LoVo (cell line): Measurements from ENCODE around the gene CCDC7.
"Not testable (repeated sequence)": the region's sequence is repeated elsewhere in the genome, so short reads cannot be mapped to it uniquely, and the experiment has no call there.

Source experiments
- DNase-seq: peaks from one replicate; pipeline ENCODE4 v3.0.0-alpha.2; 2016; ENCODE audit warnings: low spot score

CCDC7 gene

DNA sequence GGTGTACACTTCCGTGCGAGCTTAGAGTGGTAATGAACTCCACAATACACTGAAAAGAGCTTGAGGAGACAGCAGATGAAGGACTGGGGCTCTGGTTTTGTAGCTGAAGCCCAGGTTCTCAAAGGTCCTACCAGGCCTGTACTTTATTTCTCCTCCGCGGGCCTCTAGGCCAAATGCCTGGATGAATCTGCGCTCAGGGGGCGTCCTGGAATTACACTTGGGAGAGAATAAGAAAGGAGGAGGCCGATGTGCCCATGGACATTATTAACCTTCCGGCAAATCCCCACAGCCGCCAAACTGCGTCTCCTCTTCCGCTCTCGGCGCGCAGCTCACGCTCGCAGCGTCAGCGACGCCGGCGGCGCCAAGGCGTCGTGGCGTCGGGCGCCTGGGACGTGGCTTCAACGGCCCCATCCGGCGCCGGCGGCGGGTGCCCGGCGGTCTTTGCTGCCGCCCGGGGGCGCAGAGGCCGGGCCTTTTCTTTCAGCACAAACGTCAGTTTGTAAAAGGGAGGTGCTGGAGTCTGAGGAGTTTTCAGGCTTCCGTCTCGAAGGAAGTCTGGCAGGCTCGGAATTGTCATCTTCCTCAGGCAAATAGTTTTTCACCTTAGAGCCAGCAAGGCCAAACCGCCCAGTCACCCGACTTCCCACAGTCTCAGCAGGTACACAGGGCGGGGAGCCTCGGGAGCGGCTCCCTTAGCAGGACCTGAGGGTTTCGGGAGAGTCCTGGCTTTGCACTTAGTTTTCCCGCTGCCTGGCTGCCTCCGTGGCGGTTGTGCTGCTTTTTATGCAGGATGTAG, at the start of gene CCDC7:
TSS of gene CCDC7 (plus strand) at position 401 of the 796 bp plus-strand sequence. CDS start 5,503 bp downstream, outside the sequence.
- peak; percentile 89 for DNase-seq

DNA sequence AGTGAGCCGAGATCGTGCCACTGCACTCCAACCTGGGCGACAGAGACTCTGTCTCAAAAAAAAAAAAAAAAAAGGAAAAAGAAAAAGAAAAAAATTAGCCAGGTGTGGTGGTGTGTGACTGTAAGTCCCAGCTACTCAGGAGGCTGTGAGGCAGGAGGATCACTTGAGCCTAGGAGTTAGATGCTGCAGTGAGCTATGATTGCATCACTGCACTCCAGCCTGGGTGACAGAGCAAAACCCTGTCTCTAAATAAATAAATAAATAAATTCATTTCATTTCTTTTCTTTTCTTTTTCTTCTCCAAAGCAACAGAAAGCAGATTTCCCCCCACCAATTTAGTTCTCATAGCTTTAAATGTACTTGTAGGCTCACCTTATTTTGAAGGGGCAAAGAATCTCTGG, 48.8 kb upstream of the CCDC7 start:
- not testable (repeated sequence) for DNase-seq

DNA sequence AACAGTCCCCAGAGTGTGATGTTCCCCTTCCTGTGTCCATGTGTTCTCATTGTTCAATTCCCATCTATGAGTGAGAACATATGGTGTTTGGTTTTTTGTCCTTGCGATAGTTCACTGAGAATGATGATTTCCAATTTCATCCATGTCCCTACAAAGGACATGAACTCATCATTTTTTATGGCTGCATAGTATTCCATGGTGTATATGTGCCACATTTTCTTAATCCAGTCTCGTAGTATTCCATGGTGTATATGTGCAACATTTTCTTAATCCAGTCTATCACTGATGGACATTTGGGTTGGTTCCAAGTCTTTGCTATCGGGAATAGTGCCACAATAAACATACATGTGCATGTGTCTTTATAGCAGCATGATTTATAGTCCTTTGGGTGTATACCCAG, 46.2 kb upstream of the CCDC7 start:
- DNase-seq = not testable (repeated sequence)

DNA sequence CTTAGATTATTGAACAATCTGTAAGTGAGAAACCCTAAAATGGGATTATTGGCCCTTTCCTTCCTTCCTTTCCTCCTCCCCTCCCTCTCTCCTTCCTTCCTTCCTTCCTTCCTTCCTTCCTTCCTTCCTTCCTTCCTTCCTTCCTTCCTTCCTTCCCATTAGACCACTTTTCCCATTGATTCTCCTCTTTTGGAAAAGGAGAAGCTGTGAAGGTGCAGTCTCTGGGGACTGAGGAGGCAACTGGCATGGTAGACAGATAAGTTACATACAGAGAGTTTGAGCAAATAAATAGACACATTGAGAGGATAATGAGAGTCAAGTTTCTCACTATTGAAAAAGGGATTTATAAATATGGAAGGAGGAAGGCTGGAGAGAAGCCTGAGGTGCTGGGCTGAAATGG, 45.0 kb upstream of the CCDC7 start:
- no peak for DNase-seq

DNA sequence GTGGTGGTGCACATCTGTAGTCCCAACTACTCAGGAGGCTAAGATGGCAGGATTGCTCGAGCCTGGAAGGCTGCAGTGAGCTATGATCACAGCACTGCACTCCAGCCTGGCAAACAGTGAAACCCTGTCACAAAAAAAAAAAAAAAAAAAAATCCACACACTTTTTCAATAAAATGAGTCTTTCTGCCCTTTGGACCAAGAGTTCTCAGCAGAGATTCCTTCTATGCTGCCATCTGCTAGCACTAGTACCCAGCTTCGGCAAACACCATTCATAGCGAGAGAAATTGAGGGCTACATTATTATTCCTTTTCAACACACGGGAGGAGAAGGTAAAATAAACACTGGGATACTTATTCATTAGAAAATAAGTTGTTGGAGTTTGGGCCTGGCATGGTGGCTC, 43.4 kb upstream of the CCDC7 start:
- DNase-seq = no peak

DNA sequence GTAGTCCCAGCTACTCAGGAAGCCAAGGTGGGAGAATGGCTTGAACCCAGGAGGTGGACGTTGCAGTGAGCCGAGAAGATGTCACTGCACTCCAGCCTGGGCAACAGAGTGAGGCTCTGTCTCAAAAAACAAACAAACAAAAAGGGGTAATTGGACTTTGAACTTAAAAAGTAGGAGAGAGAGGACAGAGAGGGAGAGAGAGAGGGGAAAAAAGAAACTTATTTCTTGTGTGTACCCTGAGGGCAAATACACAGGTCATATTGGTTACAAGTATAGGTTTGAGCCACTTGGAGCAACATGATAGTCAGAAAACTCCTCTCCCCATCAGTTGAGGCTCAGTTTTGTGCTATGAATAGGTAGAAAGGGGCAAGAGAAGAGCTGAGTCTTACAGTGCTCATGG, 42.8 kb upstream of the CCDC7 start:
- DNase-seq = no peak

DNA sequence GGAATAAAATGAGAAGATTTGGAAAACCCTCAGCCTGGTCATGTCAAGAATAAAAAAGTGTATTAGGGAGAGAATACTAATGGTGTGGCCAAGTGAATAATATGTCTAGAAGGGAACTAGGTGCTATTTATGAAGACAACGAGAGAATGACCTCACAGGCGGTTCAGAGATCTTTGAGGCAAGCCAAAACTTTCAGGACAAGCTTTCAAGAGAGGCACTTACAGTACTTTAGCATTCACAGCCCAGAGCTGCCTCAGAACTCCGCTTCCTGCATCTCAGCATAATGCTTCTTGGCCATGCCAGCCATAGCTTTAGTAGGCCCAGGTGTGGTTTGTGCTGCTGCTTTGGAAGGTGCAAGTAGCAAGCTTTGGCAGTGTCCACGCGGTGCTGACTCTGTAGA, 37.2 kb upstream of the CCDC7 start:
- DNase-seq = no peak

DNA sequence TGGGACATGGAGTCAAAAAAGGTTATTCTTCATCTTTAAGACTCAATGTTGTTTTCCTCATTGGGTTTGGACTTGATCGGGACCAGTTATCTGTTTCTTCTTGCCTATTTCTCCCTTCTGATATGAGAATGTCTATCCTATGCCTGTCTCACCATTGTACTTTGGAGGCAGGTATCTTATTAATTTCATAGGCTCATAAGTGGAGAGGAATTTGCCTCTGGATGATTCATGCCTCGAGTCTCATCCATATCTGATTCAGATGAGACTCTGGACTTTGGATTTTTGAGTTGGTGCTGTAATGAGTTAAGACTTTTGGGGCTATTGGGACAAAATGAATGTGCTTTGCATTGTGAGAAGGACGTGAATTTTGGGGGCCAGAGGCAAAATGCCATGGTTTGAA, 36.2 kb upstream of the CCDC7 start:
- DNase-seq = no peak

DNA sequence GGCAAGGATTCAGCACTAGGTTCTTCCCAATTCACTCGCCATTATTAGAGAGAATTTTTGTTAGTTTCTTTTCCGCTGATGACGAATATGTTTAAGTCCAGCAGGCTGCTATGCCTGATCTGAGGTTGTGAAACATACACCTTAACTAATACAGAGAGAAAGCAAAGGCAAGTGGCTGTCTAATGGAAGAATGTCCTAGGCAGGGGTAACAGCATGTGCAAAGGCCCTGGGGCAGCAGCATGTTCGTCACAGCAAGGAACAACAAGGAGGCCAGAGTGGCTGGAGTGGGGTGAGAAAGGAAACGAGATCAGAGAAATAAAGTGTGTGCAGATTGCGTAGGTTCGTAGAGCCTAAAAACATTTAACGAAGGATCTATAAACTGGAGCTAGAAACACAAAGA, 35.4 kb upstream of the CCDC7 start:
- DNase-seq = no peak

DNA sequence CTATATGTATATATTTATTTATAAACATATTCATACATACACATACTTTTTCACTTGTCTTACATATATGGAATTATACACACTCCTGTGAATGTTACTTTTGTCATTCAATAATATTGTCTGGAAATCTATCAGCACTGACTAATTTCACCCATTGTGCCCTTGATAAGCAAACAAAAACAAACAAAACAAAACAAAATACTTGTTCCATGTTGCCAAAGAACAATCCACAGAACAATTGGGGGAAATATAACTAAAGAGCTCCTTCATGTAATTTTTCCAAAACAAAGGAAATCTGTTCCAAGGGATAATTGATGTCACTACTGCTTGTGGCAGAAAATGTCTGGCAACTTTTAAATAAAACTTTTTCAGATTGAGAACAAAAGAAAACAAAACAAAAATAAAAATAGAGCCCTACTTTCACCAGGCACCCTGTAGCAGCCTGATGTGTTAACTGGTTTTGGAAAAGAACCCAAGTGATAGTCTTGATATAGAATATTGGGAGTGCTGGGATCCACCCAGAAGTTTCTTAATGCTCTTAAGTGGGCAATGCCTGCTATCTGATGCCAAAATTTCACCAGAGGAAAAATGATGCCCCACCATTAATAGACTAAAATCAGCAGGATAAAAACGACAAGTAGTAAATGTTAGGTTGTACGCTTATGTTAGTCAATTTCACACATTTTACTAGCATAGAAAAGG, 34.0 kb upstream of the CCDC7 start:
- DNase-seq = no peak

DNA sequence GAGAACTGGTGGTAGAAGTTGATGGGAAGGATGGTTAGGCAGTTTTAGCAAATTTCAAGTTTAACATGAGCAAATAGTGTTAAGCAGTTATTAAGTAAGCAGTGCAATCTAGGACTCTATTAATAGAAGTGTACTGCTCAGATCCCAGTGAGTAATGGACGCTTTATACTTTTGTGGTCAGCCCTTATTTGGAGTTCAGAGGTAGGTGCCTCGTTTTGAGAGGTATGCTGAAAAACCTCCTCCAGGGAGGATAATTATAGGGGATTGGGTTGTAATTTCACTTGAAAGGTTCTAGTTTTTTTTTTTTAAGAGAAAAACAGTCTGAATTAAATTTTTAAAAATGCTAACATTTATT, 33.5 kb upstream of the CCDC7 start:
- no peak for DNase-seq

DNA sequence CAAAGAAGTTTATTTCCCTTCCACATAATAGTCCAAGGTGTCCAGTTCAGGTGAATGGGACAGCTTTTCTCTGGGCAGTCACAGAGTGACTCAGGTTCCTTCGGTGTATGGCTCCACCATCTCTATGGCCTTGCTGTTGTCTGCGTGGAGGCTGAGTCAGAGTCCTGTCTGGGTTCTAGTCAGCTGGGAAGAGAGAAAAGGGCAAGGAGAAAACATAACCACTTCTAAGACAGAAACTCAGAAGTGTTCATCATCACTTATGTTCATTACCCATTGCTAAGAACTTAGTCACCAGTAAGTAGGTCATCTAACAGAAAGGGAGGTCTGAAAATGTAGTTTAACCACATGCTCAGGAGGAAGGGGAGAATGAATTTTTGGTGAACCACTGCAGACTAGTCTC, 32.4 kb upstream of the CCDC7 start:
- DNase-seq = peak; percentile 27

DNA sequence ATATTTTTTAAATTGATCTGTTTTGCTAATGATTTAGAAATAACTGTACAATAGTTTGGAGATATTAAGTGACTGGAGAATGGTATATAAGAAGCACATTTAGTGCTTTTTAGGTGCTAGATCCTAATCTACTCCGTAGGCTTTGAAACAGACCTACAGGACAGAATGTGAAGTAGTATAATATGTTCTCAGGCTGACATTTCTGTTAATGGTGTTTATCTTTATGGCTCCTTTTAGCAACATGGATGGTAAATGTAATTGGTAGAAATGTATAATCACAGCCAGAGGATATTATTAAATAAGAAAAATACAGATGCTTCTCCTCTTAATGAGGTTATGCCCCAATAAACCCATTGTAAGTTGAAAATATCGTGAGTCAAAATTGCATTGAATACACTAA, 30.6 kb upstream of the CCDC7 start:
- DNase-seq = no peak

DNA sequence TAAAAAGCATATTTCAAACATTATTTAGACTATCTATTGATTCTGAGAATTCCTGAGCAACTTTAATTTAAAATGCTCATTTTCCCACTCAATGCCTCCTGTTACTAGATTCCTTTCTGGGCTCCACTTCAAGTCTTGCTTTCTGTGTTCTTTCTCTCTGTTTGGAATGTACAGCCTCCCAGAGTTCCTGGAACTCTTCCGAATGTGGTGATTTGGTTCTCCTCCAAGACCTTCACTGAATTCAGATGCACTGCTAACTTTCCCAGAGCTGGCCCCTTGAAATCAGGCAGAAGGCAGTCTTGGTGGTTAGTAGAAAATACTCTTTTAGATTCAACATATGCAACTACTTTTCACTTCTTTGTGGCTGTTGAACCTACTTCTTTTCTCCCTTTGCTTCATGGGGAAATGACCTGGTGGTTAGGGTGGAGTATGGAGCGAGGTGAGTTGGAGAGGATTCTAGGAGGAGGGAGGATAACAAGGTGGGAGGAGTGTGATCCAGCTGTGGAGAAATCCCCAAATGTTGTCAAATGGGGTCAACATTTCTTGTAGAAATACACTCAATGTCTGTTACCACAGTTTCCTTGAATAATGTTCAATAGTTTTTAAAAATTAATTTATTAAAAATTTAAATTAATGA, 27.9 kb upstream of the CCDC7 start:
- DNase-seq = no peak

DNA sequence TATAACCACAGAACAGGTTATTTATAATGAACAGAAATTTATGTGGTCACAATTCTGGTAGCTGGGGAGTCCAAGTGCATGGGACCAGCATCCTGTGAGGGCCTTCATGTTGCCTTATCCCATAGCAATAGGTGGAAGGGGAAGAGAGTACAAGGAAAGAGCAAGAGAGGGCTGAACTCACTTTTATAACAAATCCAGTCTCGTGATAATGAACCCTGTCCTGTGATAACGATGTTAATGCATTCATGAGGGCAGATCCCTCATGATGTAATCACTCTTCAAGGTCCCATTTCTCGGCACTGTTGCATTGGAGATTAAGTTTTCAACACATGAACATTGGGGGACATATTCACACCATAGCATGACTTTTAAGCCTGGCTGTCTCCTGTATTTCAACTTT, 27.4 kb upstream of the CCDC7 start:
- no peak for DNase-seq

DNA sequence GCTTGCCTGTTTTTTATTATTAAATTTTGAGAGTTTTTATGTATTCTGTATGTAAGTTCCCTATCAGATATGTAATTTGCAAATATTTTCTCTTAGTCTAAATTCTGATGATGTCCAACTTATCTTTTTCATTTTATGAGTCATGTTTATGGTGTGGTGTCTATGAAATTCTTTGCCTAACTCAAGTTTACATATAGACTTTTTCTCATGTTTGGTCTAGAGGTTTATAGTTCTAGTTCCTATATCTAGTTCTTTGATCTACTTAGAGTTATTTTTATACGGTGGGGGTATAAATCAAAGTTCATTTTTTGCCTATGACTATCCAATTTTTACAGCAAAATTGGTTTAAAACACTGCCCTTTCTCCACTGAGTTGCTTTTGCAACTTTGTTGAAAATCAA, 26.3 kb upstream of the CCDC7 start:
- DNase-seq = peak; percentile 50

DNA sequence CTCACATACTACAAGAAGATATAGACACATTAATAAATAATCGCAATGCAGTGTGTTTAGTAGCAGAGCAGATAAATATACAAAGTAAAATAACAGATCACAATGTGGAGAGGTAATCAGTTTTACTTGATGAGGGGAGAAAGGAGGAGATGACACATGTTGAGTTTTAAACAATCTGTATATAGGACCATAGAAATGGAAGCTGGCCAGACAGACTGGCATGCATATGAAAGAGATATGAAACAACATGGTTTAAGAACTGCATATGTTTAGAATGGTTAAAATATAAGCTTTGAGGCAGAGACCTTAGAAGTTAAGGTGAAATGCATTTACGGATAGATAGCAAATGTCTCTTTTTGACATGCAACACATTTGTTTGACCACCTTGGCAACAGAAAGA, 19.8 kb upstream of the CCDC7 start:
- DNase-seq = no peak

DNA sequence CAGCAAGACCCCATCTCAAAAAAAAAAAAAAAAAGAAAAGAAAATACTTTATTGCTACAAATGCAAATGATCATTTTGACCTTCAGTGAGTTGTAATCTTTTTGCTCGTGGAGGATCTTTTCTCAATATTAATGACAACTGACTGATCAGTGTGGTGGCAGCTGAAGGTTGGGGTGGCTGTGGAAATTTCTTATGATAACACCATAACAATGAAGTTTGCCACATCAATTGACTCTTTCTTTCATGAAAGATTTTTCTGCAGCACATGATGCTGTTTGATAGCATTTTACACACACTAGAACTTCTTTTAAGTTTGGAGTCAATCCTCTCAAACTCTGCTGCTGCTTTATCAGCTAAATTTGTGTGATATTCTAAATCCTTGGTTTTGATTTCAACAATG, 12.4 kb upstream of the CCDC7 start:
- no peak for DNase-seq

DNA sequence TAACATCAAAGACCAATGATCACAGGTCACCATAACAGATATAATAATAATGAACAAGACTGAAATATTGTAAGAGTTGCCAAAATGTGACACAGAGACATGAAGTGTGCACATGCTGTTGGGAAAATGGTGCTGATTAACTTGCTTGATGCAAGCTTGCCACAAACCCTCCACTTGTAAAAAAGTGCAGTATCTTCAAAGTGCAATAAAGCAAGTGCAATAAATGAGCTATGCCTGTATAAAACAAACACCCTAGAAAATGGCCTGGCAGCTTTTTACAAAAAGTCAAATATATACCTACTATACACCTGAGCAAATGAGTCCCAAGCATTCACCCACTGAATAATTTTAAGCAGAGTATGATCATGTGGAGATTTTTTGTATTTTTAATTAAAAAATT, 9.7 kb upstream of the CCDC7 start:
- no peak for DNase-seq

DNA sequence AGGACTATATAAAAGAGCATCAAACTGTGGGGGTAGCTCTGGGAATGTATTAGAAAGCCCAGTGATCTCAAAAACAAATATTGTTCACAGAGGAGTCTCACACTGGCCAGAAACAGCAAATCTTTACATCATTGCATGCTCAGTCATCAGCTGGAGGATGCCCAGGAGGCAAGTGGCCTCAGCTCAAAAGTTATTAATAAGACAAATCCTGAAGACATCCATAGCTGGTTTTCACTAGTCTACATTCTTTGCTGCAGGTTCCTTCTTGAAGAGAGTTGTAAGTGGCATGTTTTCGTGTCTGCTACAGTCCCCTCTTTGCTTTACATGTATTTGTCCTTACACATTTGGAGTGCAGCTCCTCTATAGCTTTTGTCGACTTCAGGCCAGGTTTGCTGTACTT, 8.6 kb upstream of the CCDC7 start:
- DNase-seq = no peak

DNA sequence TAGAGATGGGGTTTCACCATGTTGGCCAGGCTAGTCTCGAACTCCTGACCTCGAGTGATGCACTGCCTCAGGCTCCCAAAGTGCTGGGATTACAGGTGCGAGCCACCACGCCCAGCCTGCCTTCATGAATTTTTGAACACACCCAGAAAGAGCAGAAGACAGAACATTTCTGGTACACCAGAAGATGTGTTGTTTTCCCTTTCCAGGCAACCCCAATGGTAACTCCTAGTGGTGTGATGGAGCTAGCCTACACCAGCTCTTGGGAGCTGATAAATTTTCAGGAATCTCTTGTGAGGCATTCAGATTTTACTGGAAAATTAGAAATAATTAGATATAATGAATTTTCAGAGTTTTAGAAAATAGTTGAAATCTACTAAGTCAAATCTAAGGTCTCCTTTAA, 904 bp upstream of the CCDC7 start:
- no peak for DNase-seq

DNA sequence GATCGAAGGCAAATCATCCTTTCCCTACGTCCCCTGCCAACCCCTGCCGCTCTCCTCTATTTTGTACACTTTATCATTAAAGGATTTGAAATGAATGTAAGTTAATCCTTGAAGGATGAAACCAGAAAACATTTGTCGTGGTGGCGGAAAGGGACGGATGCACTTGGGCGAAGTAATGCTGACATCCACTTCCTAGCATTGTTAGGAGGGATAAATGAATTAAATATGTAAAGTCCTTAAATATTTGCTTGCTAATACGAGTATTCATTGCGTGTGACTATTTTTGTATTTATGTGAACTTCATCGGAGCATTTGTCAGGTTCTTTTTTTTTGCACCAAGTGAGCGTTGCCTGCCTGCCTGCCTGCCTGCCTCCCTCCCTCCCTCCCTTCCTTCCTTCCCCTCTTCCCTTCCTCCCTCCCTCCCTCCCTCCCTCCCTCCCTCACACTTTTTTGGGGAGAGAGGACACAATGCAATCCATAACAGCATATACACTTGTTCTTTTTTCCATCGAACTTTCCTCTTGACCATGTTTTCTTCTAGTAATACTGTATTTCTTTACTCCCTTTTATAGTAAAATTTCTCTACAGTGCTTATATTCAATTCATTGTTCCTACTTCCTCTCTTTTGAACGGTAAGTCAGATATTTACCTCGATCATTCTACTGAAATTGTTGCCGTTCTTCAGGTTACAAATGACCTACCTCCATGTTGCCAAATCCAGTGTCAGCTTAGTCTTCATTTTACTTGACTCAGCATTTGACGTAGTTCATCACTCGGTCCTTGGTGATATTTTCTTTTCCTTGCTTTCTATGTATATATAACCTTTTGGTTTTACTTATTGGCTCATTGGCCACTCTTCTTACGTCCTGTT, 831 bp downstream of the CCDC7 start:
- DNase-seq = peak; percentile 24
